HUES64 (cell line): ENCODE data around the gene IMPA2.
"Not testable (repeated sequence)": the region's sequence is repeated elsewhere in the genome, so short reads cannot be mapped to it uniquely, and the experiment has no call there.

Experiments
- H3K27ac ChIP-seq: 2 replicates; pipeline ENCODE4 v1.7.0; 2013; ENCODE audit warnings: low read depth, low read length, inconsistent platforms
- H3K27me3 ChIP-seq: 2 replicates; pipeline ENCODE4 v1.6.1; 2013; ENCODE audit warnings: mild to moderate bottlenecking, low read length; ENCODE audit not compliant: insufficient read depth
- H3K36me3 ChIP-seq: 2 replicates; pipeline ENCODE4 v1.6.1; 2013; ENCODE audit warnings: mild to moderate bottlenecking, low read length; ENCODE audit not compliant: insufficient read depth
- H3K4me1 ChIP-seq: 2 replicates; pipeline ENCODE4 v1.6.1; 2013; ENCODE audit warnings: mild to moderate bottlenecking, low read length, moderate library complexity; ENCODE audit not compliant: insufficient read depth
- H3K4me3 ChIP-seq: 2 replicates; pipeline ENCODE4 v1.5.1; 2013; ENCODE audit warnings: mild to moderate bottlenecking, low read length, moderate library complexity
- H3K9ac ChIP-seq: 2 replicates; pipeline ENCODE4 v1.6.1; 2013; ENCODE audit warnings: mild to moderate bottlenecking, low read depth, low read length
- H3K9me3 ChIP-seq: 2 replicates; pipeline ENCODE4 v1.6.1; 2013; ENCODE audit warnings: low read depth, low read length; ENCODE audit not compliant: insufficient read depth
- WGBS: fragments of 150-250, 120-280 bp; methylation state at CpG from one replicate; pipeline ENCODE4 v1.1.7; 2013; ENCODE audit warnings: missing lambda C conversion rate; 5-methylcytosine and 5-hydroxymethylcytosine counted together

The IMPA2 gene

DNA sequence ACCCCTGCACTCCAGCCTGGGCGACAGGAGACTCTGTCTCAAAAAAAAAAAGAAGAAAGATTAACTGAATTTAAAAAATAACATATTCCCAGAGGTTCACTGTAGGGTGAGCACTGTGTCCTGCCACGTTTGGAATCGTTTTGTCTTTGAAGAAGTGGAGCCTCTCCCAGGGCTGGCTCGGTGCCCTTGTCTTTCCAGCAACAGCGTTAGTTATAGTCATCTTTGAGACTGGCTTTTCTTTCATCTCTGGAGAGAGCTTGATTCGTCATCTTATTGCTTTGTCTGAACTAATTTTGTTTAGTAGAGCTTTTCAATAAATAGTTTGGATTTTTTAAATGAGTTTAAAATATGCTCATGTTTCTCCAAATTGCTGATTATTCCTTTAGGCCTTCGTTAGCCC, 50.5 kb downstream of the IMPA2 start:
- H3K9ac ChIP-seq: no peak overlapping the region
- no peak overlapping the region for H3K4me3 ChIP-seq
- H3K4me1 ChIP-seq: peaks cover 6% of the 10 kb centered on the region
- no peak overlapping the region for H3K27ac ChIP-seq
- H3K27me3 ChIP-seq: no peaks in the 10 kb centered on the region
- peaks cover 49% of the 10 kb centered on the region for H3K36me3 ChIP-seq
- WGBS: 96% methylated on average over 6 of the region's 7 CpGs
- H3K9me3 ChIP-seq: no peaks in the 10 kb centered on the region

GRCh38 chr18:12032786-12033642, 51.7 kb downstream of the IMPA2 start:
- peaks cover 11% of the 10 kb centered on the region for H3K27me3 ChIP-seq
- H3K9ac ChIP-seq: no peak overlapping the region
- no peaks in the 10 kb centered on the region for H3K9me3 ChIP-seq
- H3K4me3 ChIP-seq: no peak overlapping the region
- H3K36me3 ChIP-seq: peaks cover 48% of the 10 kb centered on the region
- H3K27ac ChIP-seq: no peak overlapping the region
- peaks cover 6% of the 10 kb centered on the region for H3K4me1 ChIP-seq
- 85% methylated on average over 11 of the region's 11 CpGs for WGBS

DNA sequence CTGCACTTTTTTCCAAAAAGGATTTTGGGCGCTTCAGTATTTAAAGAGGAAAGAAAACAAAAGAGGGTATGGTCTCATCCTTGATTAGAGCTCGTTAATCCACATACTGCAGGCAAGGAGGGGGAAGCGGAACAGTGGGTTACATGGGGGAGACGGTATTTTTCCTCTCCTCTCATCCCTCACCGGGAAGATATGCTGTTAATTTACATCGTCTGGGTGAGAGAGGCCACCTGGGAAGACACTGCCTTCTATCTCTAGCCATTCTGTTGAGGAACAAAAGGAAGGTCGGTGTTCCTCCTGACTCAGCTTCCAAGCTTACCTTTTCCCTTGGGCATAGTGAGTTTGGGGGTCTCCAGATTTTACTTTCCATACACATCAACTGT, 52.3 kb downstream of the IMPA2 start:
- no peak overlapping the region for H3K9ac ChIP-seq
- H3K27ac ChIP-seq: no peak overlapping the region
- H3K4me1 ChIP-seq: peaks cover 6% of the 10 kb centered on the region
- H3K27me3 ChIP-seq: peaks cover 18% of the 10 kb centered on the region
- WGBS: 74% methylated on average over 7 of the region's 7 CpGs
- no peak overlapping the region for H3K4me3 ChIP-seq
- H3K9me3 ChIP-seq: no peaks in the 10 kb centered on the region
- peaks cover 42% of the 10 kb centered on the region for H3K36me3 ChIP-seq

DNA sequence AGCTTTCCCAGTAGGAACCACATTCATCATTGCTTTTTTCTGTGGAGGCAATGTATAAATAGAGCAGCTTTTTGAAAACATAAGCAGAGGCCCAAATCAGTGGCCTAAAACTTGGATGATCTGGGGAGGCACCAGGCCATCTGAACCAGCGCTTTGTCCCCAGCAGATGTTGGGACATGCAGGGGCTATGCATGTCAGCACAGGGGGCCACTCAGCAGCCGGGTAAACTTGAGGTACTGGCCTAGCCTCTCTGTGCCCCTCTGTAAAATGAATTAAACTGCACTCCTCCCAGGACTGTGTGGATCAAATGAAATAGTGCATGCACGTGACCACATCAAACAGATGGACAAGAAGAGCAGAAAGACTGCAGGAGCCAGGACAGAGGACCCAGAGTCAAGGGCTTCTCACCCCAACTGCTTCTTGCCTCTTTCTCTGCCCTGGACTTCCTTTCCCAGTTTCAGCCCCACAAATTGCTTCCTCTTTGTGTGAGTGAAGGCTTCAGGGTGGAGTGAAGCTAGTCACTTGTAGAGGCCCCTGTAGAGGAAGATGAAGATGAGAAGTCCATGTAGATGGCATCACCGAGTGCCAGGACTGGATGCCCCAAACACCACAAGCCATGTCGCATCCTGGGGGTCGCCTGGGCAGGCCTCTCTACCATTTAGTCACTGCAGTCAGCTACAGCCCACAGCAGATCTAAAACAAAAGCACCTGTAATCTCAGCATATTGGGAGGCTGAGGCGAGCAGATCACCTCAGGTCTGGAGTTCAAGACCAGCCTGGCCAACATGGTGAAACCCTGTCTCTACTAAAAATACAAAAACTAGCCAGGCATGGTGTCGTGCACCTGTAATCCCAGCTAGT, 53.2 kb downstream of the IMPA2 start:
- Histone ChIP-seq H3K4me1 (peaks cover 6% of the 10 kb centered on the region), H3K9ac (no peak overlapping the region), H3K9me3 (no peaks in the 10 kb centered on the region), H3K36me3 (peaks cover 36% of the 10 kb centered on the region), H3K27ac (no peak overlapping the region), H3K27me3 (peaks cover 20% of the 10 kb centered on the region), H3K4me3 (no peak overlapping the region)
- 94% methylated on average over 8 of the region's 8 CpGs for WGBS

DNA sequence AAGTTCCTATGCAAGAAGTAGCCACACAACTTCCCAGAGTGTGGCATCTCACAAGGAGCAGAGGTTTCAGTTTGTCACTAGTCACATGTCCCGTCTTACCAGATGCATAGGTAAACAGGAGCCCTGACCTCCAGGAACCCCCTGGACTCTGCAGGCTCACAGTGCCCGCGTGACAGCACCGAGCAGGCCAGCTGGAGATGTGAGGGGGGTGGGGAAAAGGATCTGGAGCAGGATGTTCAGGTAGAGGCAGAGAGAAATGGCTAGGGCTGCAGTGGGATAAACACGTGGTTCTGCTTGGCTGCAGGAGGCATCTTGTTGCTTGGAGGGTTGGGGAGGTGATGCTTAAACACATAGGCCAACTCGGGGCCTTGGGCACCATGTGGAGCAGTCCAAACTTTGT, 54.2 kb downstream of the IMPA2 start:
- no peaks in the 10 kb centered on the region for H3K9me3 ChIP-seq
- peaks cover 6% of the 10 kb centered on the region for H3K4me1 ChIP-seq
- 77% methylated on average over 6 of the region's 6 CpGs for WGBS

GRCh38 chr18:12036201-12036751, 55.0 kb downstream of the IMPA2 start:
- Histone ChIP-seq H3K9me3 (no peaks in the 10 kb centered on the region), H3K27me3 (peaks cover 20% of the 10 kb centered on the region), H3K9ac (no peak overlapping the region), H3K36me3 (peaks cover 19% of the 10 kb centered on the region), H3K4me3 (no peak overlapping the region), H3K27ac (no peak overlapping the region), H3K4me1 (peaks cover 6% of the 10 kb centered on the region)
- WGBS: 66% methylated on average over 9 of the region's 9 CpGs

More for the DNA sequence above, 54.2 kb downstream of the IMPA2 start:
- Histone ChIP-seq H3K9ac (no peak overlapping the region), H3K27me3 (peaks cover 20% of the 10 kb centered on the region), H3K27ac (no peak overlapping the region), H3K4me3 (no peak overlapping the region), H3K36me3 (peaks cover 27% of the 10 kb centered on the region)

- Histone ChIP-seq H3K4me1 (peaks cover 6% of the 10 kb centered on the region), H3K9me3 (no peaks in the 10 kb centered on the region), H3K36me3 (0 out of 2 replicates have a peak, but pooled peaks cover under 1% of the 10 kb centered on the region), H3K27me3 (peaks cover 20% of the 10 kb centered on the region), H3K4me3 (peak overlapping the region; percentile 63), H3K27ac (no peak overlapping the region), H3K9ac (no peak overlapping the region)
- 22% methylated on average over 27 of the region's 27 CpGs for WGBS
Observed at GRCh38 chr18:12038082-12038638, 56.9 kb downstream of the IMPA2 start.

DNA sequence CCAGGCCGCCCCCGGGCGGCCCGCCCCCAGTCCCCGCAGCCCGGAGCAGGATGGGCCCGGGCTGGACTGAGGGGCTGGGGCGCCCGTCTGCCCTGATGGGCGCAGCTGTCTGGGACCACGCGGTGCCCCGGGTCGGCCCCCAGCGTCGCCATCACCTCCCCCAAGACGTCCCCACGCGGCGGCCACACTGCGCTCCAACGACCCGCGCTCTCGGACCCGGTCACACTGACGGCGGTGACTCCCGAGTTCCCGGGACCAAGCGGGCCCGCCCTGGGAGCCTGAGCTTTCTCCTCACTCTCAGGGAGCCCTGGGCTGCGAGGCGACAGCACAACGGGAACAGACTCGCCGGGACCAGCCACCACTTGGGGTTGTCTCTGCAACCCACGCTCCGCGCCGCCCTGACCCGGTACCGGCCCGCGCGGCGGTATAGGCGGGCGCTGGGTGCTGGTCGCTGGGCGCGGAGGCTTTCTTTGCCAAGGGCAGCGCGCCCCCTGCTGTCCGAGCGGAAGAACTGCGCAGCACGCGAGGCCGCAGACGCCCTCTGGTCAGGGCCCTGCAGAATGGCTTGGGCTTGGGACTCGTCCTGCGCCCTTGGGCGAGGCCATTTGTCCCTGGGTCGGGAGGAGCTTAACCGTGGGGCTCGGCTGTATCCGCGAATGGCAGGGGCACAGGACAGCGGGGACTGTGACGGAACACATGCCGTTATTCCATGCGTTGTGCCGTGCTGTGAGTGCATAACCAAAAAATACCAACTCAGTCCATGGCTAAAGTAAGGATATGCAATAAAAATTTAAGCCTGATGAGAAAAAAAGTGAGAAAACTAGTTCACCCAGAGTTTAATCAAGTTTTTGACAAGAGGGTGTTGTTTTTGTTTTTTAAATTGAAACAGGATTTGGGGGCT, 57.6 kb downstream of the IMPA2 start:
- Histone ChIP-seq H3K27ac (no peak overlapping the region), H3K9ac (peak overlapping the region; percentile 35; the same call in 1 of the 2 replicates), H3K36me3 (no peaks in the 10 kb centered on the region), H3K27me3 (peaks cover 20% of the 10 kb centered on the region), H3K4me1 (no peaks in the 10 kb centered on the region), H3K4me3 (peak overlapping the region; percentile 63), H3K9me3 (no peaks in the 10 kb centered on the region)
- 1% methylated on average over 74 of the region's 74 CpGs for WGBS

DNA sequence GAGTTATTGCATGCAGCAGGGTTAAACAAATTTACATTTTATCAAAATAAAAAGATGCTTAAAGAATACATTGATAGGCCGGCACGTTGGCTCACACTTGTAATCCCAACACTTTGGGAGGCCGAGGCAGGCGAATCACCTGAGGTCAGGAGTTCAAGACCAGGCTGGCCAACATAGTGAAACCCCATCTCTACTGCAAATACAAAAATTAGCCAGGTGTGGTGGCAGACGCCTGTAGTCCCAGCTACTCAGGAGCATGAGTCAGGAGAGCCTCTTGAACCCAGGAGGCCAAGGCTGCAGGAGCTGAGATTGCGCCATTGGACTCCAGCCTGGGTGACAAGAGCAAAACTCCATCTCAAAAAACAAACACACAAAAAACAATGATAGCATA, 58.2 kb downstream of the IMPA2 start:
- 73% methylated on average over 6 of the region's 6 CpGs for WGBS

GRCh38 chr18:12041561-12041960, 60.3 kb downstream of the IMPA2 start:
- Histone ChIP-seq H3K4me3 (no peak overlapping the region), H3K9ac (no peak overlapping the region), H3K27ac (no peak overlapping the region), H3K36me3 (no peaks in the 10 kb centered on the region), H3K4me1 (no peaks in the 10 kb centered on the region), H3K9me3 (no peaks in the 10 kb centered on the region), H3K27me3 (peaks cover 20% of the 10 kb centered on the region)
- whole genome bisulfite sequencing: 64% methylated on average over 5 of the region's 5 CpGs

More for the DNA sequence above, 58.2 kb downstream of the IMPA2 start:
- not testable (repeated sequence) for H3K4me1 ChIP-seq, H3K9me3 ChIP-seq, H3K4me3 ChIP-seq, H3K27ac ChIP-seq, H3K36me3 ChIP-seq, H3K9ac ChIP-seq
- H3K27me3 ChIP-seq: peaks cover 20% of the 10 kb centered on the region
